Measurements from ENCODE around the gene BORCS6. TPM values are rescaled to one million over a fixed set of nuclear protein-coding genes. Genes with fewer than 3 reads are reported as not detected.
A peak's percentile ranks its signal among the peaks of the same experiment; 100 is the strongest.

The BORCS6 gene
- total and polyA plus RNA-seq, 2 of the 13 experiments (the other 11 are each of a cell fraction or from before 2014, with no cell fraction given): 2.0 to 5.1 TPM

DNA sequence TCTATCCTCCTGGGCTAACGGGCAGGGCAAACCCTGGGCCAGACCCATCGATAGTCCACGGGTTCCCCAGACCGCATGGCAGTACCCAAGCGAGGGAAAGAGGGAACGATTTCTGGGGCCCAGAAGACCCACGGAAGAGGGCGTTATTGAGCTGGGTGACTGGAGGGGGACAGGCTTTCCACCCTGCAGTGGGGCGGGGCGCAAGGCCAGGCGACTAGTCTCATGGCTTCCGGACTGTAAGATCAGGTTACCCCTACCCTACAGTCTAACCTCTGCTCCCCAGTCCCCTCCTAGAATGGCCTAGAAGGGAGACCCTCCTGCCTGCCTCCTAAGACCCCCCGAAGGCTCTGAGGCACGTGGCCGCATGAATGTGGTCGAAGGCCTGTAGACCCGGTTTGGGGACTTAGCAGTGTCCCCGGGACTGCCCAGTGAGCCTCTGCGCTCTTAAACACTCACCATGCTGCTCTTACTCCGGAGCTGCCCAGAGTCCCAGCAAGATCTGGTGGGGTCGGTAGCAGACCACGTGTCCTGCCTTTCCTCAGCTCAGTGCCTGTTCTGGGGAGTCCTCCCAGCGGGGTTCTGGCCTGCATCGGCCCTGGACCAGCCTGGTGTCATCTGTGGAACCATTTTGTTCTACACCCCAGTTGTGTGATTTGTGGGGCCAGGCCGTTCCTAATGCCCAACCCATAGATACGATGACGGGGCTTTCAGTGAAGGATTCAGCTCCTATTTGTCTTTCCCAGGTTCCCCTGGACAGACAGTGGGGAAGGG, 33.6 kb upstream of the BORCS6 start (continued):
- TF ChIP-seq, protein P1, sequence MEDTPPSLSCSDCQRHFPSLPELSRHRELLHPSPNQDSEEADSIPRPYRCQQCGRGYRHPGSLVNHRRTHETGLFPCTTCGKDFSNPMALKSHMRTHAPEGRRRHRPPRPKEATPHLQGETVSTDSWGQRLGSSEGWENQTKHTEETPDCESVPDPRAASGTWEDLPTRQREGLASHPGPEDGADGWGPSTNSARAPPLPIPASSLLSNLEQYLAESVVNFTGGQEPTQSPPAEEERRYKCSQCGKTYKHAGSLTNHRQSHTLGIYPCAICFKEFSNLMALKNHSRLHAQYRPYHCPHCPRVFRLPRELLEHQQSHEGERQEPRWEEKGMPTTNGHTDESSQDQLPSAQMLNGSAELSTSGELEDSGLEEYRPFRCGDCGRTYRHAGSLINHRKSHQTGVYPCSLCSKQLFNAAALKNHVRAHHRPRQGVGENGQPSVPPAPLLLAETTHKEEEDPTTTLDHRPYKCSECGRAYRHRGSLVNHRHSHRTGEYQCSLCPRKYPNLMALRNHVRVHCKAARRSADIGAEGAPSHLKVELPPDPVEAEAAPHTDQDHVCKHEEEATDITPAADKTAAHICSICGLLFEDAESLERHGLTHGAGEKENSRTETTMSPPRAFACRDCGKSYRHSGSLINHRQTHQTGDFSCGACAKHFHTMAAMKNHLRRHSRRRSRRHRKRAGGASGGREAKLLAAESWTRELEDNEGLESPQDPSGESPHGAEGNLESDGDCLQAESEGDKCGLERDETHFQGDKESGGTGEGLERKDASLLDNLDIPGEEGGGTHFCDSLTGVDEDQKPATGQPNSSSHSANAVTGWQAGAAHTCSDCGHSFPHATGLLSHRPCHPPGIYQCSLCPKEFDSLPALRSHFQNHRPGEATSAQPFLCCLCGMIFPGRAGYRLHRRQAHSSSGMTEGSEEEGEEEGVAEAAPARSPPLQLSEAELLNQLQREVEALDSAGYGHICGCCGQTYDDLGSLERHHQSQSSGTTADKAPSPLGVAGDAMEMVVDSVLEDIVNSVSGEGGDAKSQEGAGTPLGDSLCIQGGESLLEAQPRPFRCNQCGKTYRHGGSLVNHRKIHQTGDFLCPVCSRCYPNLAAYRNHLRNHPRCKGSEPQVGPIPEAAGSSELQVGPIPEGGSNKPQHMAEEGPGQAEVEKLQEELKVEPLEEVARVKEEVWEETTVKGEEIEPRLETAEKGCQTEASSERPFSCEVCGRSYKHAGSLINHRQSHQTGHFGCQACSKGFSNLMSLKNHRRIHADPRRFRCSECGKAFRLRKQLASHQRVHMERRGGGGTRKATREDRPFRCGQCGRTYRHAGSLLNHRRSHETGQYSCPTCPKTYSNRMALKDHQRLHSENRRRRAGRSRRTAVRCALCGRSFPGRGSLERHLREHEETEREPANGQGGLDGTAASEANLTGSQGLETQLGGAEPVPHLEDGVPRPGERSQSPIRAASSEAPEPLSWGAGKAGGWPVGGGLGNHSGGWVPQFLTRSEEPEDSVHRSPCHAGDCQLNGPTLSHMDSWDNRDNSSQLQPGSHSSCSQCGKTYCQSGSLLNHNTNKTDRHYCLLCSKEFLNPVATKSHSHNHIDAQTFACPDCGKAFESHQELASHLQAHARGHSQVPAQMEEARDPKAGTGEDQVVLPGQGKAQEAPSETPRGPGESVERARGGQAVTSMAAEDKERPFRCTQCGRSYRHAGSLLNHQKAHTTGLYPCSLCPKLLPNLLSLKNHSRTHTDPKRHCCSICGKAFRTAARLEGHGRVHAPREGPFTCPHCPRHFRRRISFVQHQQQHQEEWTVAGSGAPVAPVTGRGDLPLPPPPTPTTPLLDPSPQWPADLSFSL (CRISPR knock-in tag; IDR thresholded peaks at IDR 0.05): 0 out of 2 replicates have a peak, but pooled peaks have one; percentile 51
- TF ChIP-seq ZIK1 (CRISPR knock-in tag; IDR thresholded peaks at IDR 0.05; ENCODE audit: borderline replicate concordance, low read depth): peak; percentile 36; the same call in 1 of the 2 replicates
- TF ChIP-seq ZSCAN20 (CRISPR knock-in tag; IDR thresholded peaks at IDR 0.05; ENCODE audit: borderline replicate concordance): peak; percentile 59; the same call in 1 of the 2 replicates
- TF ChIP-seq CEBPB (IDR thresholded peaks at IDR 0.05; ENCODE audit: borderline replicate concordance, low read depth, low read length): no peak
- TF ChIP-seq ISL2 (CRISPR knock-in tag; IDR thresholded peaks at IDR 0.05): peak; percentile 45; the same call in 1 of the 2 replicates
- TF ChIP-seq IRF2 (CRISPR knock-in tag; IDR thresholded peaks at IDR 0.05): no peak; the same call in 1 of the 2 replicates
- TF ChIP-seq ZNF501 (CRISPR knock-in tag; IDR thresholded peaks at IDR 0.05): peak; percentile 21; the same call in 1 of the 2 replicates
- TF ChIP-seq ZNF850 (CRISPR knock-in tag; conservative IDR thresholded peaks at IDR 0.05): 0 out of 2 replicates have a peak, but pooled peaks have one; percentile 25
- TF ChIP-seq ARNT (IDR thresholded peaks at IDR 0.05): no peak
- TF ChIP-seq, protein P2, sequence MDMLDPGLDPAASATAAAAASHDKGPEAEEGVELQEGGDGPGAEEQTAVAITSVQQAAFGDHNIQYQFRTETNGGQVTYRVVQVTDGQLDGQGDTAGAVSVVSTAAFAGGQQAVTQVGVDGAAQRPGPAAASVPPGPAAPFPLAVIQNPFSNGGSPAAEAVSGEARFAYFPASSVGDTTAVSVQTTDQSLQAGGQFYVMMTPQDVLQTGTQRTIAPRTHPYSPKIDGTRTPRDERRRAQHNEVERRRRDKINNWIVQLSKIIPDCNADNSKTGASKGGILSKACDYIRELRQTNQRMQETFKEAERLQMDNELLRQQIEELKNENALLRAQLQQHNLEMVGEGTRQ (IDR thresholded peaks at IDR 0.05; ENCODE audit: low read depth, low read length): no peak
- TF ChIP-seq, protein P2 (CRISPR knock-in tag; IDR thresholded peaks at IDR 0.05; ENCODE audit: borderline replicate concordance): 0 out of 2 replicates have a peak, but pooled peaks have one; percentile 4
- peak; percentile 43; the same call in 2 of the 3 replicates for TF ChIP-seq MXI1 (IDR thresholded peaks at IDR 0.05; ENCODE audit: borderline replicate concordance, low read depth, low read length)
- TF ChIP-seq, protein P3, sequence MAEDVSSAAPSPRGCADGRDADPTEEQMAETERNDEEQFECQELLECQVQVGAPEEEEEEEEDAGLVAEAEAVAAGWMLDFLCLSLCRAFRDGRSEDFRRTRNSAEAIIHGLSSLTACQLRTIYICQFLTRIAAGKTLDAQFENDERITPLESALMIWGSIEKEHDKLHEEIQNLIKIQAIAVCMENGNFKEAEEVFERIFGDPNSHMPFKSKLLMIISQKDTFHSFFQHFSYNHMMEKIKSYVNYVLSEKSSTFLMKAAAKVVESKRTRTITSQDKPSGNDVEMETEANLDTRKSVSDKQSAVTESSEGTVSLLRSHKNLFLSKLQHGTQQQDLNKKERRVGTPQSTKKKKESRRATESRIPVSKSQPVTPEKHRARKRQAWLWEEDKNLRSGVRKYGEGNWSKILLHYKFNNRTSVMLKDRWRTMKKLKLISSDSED (CRISPR knock-in tag; IDR thresholded peaks at IDR 0.05): no peak
- TF ChIP-seq JUNB (CRISPR knock-in tag; IDR thresholded peaks at IDR 0.05; ENCODE audit: borderline replicate concordance): no peak
- no peak; the same call in 1 of the 2 replicates for TF ChIP-seq ZFP90 (CRISPR knock-in tag; IDR thresholded peaks at IDR 0.05; ENCODE audit: borderline replicate concordance)
- no peak for TF ChIP-seq TAF1 (CRISPR knock-in tag; IDR thresholded peaks at IDR 0.05)
- TF ChIP-seq, protein P4, sequence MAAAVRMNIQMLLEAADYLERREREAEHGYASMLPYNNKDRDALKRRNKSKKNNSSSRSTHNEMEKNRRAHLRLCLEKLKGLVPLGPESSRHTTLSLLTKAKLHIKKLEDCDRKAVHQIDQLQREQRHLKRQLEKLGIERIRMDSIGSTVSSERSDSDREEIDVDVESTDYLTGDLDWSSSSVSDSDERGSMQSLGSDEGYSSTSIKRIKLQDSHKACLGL (CRISPR knock-in tag; IDR thresholded peaks at IDR 0.05): peak; percentile 52
- no peak for TF ChIP-seq FOXK1 (CRISPR knock-in tag; IDR thresholded peaks at IDR 0.05; ENCODE audit: borderline replicate concordance, low read depth)
- peak; percentile 20; the same call in 1 of the 2 replicates for TF ChIP-seq NAIF1 (CRISPR knock-in tag; IDR thresholded peaks at IDR 0.05; ENCODE audit: borderline replicate concordance)

Measured in HepG2 (cell line).